GM13976 (cell line): ENCODE results near the gene FHAD1.

Source experiments
- DNase-seq: peaks from one replicate; pipeline ENCODE4 v3.0.0; 2012; ENCODE audit warnings: low spot score
- CTCF ChIP-seq: IDR thresholded peaks from 2 replicates; pipeline ENCODE4 v1.5.1; 2012; ENCODE audit warnings: borderline replicate concordance, mild to moderate bottlenecking; ENCODE audit not compliant: insufficient read depth; ENCODE audit errors: extremely low read depth, missing control alignments, control extremely low read depth
- in situ Hi-C: fragments of 300-500 bp; cut with MboI; formaldehyde crosslinking; loops from one replicate; pipeline ENCODE4 v1.12.0; 2022; ENCODE audit warnings: low sequenced_read_pairs, mixed read lengths, inconsistent platforms; ENCODE audit not compliant: unreplicated experiment

The FHAD1 gene

GRCh38 chr1:15418806-15419515 is 171.9 kb downstream of the FHAD1 start:
- DNase-seq = no peak
- no peak for TF ChIP-seq CTCF
- in situ Hi-C loops = no loop called here

- in situ Hi-C loops = no loop called here
- TF ChIP-seq CTCF = no peak
- no peak for DNase-seq
Observed at GRCh38 chr1:15420853-15421465, 173.9 kb downstream of the FHAD1 start.

GRCh38 chr1:15422871-15423270 is 175.8 kb downstream of the FHAD1 start:
- DNase-seq = no peak
- in situ Hi-C loops = no loop called here
- TF ChIP-seq CTCF = no peak

- in situ Hi-C loops = no loop called here
- TF ChIP-seq CTCF = no peak
- DNase-seq = no peak
Observed at GRCh38 chr1:15423355-15424077, 176.5 kb downstream of the FHAD1 start.

GRCh38 chr1:15424146-15424667 is 177.2 kb downstream of the FHAD1 start:
- no peak for TF ChIP-seq CTCF
- in situ Hi-C loops = no loop called here
- DNase-seq = no peak

GRCh38 chr1:15424981-15425380 is 178.0 kb downstream of the FHAD1 start:
- TF ChIP-seq CTCF = no peak
- DNase-seq = no peak
- in situ Hi-C loops = loop anchor here (5.0 kb wide), 1 partner anchor 98 kb away; no protein-coding TSS in a partner anchor
